SIG-M5 (cell line): ENCODE measurements around the gene GCK.

ENCODE experiments used
- DNase-seq: peaks from one replicate; lab custom pipeline; 2025; lab: John Stamatoyannopoulos, UW

The GCK gene

DNA sequence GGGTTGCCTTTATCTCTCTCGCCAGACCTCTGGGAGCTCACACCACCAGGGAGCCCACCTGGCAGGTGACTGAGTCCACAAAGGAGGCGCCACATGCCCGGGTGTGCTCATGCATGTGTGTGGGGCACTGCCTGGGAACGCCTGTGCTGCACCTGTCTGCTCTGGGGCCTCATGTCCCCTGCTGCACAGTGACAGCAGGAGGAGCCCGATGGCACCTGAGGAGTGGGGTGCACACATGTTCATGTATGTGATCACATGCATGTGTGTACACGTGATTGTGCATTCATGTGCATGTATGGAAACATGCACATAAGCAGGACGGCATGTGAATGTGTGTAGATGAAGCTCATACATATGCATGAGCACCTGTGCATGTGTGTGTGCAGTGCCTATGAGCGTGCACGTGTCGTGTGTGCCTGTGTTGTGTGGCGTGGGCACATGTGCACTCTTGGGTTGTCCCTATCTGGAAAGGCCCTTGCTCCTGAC lies 33.6 kb upstream of the GCK start:
- no peak for DNase-seq

- no peak for DNase-seq
Observed at GRCh38 chr7:44222074-44222473, 32.8 kb upstream of the GCK start.

DNA sequence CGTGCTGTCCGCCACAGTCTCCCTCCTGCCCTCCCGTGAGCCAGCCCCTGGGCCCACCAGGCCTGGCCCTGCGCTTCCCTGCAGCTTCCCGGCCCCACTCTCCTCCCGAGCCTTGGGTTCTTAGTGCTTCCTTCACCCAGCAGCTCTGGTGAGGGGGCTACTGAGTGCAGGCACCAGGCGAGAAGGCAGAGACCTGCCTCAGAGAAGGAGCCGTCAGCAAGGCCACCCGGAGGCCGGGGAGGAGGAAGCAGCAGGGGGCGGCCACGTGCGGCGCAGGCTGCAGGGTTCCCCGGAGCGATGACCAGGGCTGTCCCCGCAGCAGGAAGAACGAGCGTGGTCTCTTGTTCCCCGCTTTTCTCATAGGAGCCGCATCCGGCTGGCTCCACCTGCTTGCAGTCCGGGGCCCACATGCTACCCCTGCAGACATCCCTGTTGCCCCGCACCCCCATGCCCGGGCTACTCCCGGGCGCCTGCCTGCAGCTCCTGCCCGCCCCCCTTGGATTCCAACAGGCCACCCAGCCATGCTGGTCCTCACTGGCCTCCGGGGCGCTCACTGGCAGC lies 32.1 kb upstream of the GCK start:
- DNase-seq, result no peak

DNA sequence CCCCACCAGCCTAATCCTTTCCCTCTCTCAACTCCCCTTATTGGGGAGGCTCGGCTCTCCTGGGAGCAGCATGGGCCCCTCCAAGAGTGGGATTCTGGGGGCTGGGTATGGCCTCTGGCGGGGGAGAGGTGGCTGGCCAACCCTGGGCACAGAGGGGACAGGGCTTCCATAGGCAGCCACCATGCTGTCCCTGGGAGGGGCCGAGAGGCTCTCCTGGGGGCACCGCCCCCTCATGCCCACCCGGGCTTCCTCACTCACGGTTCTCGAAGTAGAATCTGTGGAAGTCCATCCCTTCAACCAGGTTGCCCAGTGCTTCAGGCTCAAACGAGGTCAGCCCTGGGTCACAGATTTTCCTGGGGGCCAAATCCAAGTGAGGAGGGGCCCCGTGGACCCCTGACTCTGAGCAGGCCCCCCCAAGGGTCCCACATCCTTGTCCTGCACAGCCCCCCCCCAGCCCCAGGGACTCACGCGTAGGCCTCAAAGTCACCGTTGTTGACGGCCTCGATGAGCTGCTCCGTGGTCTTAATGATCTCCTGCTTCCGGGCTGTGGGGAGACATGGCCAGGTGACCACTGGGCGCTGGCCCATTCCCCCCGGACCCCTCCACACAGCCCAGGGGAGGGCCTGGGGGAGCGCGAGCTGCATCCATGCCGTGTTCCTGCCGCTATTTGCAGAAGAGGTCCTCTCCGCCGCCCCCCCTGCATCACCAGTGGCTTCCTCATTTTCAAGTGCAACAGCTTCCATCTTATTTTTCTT lies 31.3 kb upstream of the GCK start:
- DNase-seq, result no peak

DNA sequence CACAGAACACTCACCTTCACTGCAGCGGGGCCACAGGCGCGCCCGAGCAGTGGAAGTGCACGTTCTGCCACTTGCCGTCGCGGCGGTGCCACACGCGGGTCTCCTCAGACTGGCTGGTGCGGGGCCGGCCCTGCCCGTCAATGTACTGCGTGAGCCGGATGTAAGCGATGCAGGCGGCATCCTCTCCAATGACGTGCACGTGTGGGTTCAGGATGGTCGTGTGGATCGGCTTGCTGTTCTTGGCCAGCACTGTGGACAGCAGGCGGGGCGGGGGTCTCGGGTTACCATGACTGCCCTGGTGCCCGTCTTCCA lies 30.8 kb upstream of the GCK start:
- DNase-seq, result no peak

DNA sequence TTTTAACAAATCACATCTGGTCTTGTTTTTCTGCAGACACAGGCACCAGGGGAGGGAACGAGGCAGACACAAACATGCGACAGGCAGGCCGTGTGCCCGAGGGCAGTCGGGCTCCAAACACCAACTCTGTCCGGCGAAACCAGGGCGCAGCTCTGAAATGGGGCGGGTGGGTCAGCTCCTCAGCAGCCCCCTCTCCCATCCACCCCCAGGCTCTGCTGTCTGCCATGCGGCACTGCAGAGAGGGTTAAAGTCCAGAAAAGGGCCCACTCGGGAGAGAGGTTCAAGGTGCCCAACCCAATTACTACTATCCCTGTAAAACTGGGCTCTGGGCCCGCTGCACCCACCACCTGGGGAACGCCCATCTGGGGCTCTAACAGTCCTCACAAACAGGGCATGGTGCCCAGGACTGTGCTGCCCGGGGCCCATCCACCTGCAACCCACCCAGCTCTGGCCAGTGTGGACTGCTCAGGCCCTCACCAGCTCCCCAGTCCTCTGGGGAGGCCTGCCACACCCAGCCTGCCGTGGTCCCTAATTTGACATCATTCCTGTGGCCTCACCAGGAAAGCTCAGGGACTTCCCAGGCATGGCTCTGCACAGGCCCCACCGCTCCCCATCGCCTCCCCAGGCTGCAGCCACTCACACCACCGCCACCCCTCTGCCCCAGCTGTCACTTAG lies 30.3 kb upstream of the GCK start:
- no peak for DNase-seq

DNA sequence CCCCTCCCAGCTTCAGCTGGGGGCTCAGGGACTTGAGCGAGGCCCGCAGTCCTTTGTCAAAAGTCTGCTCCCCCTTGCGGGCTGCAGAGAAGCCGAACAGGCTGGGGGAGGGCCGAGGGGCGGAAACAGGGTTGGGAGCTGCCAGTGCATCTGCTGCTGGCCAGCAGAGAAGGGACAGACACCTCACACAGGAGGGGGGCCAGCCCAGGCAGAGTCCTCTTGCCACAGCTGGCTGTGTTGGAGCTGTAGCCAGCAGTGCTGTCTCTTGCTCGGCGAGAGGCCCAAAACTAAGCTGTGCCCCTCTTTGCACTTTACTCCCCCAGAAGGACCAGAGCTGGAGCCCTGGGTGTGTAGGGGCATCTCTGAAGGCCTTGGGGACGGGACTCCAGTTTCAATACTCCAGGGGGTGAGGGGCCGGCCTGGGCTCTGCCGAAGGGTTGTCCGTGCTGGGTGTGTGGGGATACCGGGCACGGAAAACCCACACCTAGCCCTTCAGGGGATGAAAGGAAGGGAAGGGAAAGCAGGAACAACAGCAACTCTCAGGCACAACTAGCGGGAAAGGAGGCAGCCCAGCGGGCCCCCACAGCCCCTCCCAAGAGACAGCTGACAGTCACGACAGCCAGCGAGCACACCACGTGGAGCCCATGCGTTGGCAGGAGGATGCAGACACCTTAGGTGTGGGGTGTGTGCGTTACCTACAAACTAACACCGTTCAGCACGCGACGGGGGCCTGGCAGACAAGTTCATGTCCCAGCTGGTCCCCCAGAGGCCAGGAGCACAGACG lies 29.4 kb upstream of the GCK start:
- no peak for DNase-seq

DNA sequence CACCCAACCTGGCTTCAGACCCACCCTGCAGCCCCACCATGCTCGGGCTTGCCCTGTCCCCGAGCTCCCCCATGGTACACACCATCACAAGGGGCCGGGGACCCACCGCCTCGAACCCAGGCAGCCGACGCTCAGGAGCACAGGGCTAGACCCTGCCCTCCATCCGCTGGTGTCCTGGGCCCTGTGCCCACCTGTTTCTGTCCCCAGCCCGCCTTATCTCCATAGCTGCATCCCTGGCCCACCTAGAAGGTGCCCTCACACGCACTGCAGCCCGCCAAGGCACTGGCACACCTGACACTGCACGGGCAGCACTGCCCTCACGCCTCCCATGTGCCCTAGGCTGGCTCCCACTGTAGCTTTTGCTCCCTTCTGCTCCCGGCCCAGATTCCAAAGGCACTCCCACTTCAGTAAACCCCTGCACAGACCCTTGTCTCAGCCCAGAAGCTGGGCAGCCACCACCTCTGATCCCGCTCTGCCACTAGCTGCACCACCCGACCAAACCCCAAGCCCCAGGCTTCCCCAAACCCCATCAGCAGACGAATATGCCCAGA lies 28.7 kb upstream of the GCK start:
- DNase-seq, result no peak

DNA sequence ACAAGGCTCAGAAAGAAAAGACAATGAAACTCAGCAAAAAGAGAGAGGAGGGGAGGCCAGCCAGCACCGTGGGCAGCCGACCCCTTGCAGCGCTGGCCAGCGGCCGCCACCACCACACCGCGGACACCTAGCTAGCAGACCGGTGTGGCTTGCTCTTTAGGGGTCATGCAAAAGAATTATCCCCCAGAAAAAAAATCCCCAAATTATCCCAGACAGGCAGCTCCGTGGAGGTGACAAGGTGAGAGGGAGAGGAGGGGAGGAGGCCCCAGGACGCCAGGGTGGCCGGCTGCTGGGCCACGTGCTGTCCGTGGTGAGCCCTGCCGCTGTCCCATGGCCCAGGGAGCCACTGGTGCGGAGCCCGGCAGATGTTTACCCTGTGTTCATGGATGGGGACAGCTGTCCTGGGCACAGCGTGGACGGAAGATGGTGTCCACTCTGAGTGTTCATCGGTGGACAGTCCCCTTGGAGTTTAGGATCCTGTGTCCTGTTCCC lies 28.0 kb upstream of the GCK start:
- no peak for DNase-seq

GRCh38 chr7:44216521-44217222 lies 27.4 kb upstream of the GCK start:
- DNase-seq, result no peak

DNA sequence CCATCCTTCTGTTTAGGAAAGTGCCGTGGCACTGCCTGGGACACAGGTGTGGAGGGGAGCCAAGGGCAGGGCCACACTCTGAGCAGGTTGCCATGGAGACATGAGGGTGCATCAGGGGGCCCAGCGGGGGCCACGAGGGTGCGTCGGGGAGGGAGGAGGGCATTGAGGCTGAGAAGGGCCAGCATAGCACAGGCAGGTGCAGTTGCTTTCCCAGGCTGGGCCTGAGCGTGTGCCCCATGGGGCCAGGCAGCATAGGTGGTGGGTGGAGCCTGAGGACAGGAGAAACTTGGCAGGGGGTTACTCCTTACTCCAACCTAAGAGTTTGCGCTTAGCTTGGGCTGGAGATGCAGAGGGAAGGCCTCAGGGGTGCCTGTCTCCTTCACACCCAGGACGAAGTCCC lies 26.8 kb upstream of the GCK start:
- DNase-seq, result no peak

- DNase-seq, result no peak
Observed at GRCh38 chr7:44215531-44215930, 26.3 kb upstream of the GCK start.

DNA sequence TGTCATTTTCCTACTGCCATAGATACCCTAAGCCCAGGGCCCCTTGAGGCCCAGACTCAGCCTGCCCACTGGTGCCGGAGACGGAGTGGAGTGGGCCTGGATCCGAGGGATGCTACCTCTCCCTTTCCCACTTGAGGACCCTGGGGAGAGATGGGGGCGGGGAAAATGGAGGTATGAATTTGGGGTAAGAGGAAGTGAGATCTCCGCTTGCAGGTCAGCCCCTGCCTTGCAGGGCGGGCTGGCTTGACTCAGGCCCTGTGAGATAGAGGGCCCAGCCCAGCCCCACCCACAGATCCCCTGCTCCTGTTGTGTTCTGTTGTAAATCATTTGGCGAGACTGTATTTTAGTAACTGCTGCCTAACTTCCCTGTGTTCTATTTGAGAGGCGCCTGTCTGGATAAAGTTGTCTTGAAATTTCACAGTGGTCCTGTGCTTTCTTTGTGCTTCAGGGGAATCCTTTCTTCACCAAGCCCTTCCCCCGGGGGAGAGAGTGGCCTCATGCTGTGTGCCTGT lies 24.7 kb upstream of the GCK start:
- DNase-seq, result no peak

- DNase-seq, result no peak
Observed at GRCh38 chr7:44213206-44213876, 24.1 kb upstream of the GCK start.

DNA sequence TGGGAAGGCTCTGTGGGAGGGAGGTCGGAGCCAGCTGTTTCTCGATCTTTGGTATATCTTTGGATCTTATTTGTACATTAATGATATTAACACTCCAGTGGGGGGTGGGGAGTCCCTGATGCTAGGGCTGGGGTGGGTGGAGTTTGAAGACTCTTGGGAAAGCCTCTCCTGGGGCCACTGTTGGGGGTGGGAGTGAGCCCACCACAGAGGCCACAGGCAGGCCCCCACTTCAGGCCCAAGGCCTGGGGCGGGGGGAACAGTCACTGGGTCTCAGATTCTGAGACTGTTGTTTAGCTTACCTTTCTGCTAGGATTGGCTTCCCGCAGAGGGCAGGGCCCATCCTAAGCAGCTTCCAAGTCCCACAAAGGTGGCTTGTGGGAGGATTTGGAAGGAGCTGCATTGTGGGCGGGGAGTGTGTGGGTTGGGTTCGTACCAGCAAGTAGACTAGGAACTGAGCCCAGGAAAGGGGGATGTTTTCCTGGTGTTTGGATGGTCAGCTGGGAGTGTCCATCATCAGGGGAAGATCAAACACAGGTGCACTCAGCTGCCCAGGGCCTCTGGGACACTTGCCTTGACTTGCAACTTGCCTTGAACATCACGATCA lies 23.4 kb upstream of the GCK start:
- no peak for DNase-seq

DNA sequence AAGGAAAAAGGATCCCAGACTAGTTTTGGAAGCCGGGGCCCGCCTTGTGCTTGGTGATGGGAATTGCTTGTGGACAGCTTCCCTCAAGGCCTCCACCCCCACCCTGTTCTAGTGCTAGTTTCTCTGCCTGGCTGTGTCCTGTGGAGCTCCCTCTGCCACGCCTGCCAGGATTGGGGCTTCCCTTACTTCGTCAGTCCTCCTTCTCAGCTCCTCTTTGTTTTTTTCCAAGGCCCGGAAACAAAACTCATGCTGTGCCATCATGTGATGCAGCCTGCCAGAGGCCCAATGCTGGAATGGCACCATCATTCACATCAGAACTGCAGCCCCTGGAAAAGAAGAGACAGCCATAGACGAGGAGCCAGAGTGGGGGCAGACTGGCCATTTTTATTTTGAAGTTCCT lies 22.8 kb upstream of the GCK start:
- no peak for DNase-seq

- DNase-seq, result no peak
Observed at GRCh38 chr7:44211126-44211675, 22.0 kb upstream of the GCK start.

DNA sequence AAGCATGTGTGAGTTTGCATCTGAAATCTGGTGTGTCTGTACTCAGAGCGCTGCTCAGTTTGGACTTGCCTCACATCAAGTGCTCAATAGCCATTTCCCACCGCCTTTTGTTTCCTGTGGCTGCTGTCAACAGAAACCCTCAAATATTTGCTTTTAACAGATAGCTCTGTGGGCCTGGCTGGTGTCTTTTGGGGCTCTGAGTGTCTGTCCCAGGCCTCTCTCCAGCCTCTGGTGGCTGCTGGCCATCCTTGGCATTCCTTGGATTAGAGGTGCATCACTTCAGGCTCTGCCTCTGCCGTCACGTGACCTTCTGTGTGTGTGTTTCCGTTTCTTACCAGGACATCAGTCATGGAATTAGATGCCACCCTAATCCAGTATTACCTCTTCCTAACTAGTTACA lies 20.9 kb upstream of the GCK start:
- DNase-seq, result no peak

- no peak for DNase-seq
Observed at GRCh38 chr7:44208085-44208484, 18.8 kb upstream of the GCK start.

GRCh38 chr7:44206008-44206407 lies 16.8 kb upstream of the GCK start:
- DNase-seq, result no peak
